Measurements from ENCODE around the gene ALDH8A1. TPM values are rescaled to one million over a fixed set of nuclear protein-coding genes. Genes with fewer than 3 reads are reported as not detected.

Gene ALDH8A1
- total RNA-seq, 4 donors from 2014 or later, result 1.2 to 21.8 (median 2.5) TPM

DNA sequence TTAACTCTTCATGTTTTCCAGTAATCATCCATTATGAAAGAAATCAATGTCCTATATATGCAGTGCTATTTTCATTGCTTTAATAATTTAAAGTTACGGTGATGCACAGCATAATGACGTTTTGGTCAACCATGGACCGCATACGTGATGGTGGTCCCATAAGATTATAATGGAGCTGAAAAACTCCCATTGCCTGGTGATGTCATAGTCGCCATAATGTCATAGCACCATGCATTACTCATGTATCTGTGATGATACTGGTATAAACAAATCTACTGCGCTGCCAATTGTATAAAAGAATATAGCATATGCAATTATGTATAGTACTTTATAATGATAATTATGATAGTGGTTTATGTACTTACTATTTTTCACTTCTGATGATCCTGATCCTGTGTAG, 42.3 kb upstream of the ALDH8A1 start:
- no peaks in the 10 kb centered on the region for H3K9me3 ChIP-seq
- 92 to 98% methylated on average over 5 to 6 of the region's 6 CpGs for WGBS, 2 donors (ENCODE audit: low coverage in 1 of 2)
- H3K27me3 ChIP-seq, result no peaks in the 10 kb centered on the region
- H3K27ac ChIP-seq, result no peak overlapping the region
- TF ChIP-seq EP300 (IDR thresholded peaks at IDR 0.05) (no peak), POLR2A (IDR thresholded peaks at IDR 0.05) (no peak), POLR2AphosphoS5 (IDR thresholded peaks at IDR 0.05) (no peak)
- TF ChIP-seq, protein P1, sequence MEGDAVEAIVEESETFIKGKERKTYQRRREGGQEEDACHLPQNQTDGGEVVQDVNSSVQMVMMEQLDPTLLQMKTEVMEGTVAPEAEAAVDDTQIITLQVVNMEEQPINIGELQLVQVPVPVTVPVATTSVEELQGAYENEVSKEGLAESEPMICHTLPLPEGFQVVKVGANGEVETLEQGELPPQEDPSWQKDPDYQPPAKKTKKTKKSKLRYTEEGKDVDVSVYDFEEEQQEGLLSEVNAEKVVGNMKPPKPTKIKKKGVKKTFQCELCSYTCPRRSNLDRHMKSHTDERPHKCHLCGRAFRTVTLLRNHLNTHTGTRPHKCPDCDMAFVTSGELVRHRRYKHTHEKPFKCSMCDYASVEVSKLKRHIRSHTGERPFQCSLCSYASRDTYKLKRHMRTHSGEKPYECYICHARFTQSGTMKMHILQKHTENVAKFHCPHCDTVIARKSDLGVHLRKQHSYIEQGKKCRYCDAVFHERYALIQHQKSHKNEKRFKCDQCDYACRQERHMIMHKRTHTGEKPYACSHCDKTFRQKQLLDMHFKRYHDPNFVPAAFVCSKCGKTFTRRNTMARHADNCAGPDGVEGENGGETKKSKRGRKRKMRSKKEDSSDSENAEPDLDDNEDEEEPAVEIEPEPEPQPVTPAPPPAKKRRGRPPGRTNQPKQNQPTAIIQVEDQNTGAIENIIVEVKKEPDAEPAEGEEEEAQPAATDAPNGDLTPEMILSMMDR (IDR thresholded peaks at IDR 0.05), result no peak
- no peaks in the 10 kb centered on the region for H3K4me1 ChIP-seq
- ATAC-seq, result no peak
- H3K4me3 ChIP-seq, result no peak overlapping the region
- peaks cover 0 to 82% of the 10 kb centered on the region in 2 donors for H3K36me3 ChIP-seq

DNA sequence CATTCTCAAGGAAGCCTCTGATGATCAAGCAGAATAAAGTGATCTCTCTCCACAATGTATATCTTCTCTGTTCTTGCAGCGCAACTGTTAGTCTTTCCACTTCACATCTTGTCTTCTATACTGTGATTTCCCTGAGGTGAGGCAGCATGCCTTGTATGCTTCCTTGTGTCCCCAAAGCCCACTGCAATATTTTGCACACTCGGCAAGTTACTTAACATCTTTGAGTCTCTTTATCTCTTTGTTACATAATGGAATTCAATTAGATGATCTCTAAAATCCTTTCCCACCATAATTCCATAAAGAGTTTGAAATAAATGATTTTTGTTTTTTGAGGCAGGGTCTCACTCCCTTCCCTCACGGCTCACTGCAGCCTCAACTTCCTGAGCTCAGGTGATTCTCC, 40.4 kb upstream of the ALDH8A1 start:
- ATAC-seq, result no peak
- no peaks in the 10 kb centered on the region for H3K9me3 ChIP-seq
- no peak for TF ChIP-seq POLR2A (IDR thresholded peaks at IDR 0.05)
- TF ChIP-seq, protein P1 (IDR thresholded peaks at IDR 0.05), result no peak
- TF ChIP-seq EP300 (IDR thresholded peaks at IDR 0.05), result no peak
- TF ChIP-seq POLR2AphosphoS5 (IDR thresholded peaks at IDR 0.05), result no peak
- peaks cover 0 to 75% of the 10 kb centered on the region in 2 donors for H3K36me3 ChIP-seq
- no peaks in the 10 kb centered on the region for H3K27me3 ChIP-seq
- WGBS, 2 donors (ENCODE audit: low coverage in 1 of 2), result 87 to 94% methylated on average over 3 of the region's 3 CpGs
- H3K4me1 ChIP-seq, result no peaks in the 10 kb centered on the region
- H3K4me3 ChIP-seq, result no peak overlapping the region
- no peak overlapping the region for H3K27ac ChIP-seq

DNA sequence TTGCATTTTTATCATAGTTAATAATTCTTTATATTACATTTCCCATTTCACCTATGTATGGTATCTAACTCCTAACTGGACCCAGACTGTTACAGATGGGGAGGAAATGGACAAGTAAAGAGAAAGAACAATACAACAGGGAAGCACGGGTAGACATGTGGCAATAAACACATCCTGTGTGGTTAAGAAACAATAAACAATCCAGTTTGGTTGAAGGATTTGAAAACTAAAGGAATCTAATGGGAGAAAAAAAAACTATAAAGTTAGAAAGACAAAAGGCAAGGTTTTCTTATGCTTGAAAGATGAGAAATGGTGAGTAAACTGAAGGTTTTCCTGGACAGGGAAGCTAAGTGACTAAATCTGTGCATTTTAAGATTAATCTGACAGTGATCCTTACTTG, 34.9 kb upstream of the ALDH8A1 start:
- H3K4me1 ChIP-seq, result no peaks in the 10 kb centered on the region
- H3K9me3 ChIP-seq, result no peaks in the 10 kb centered on the region
- TF ChIP-seq, protein P1 (IDR thresholded peaks at IDR 0.05), result no peak
- H3K27me3 ChIP-seq, result no peaks in the 10 kb centered on the region
- no peak for ATAC-seq
- WGBS, 2 donors (ENCODE audit: low coverage in 1 of 2), result 27 to 67% methylated on average over 1 of the region's 1 CpG
- no peak overlapping the region for H3K4me3 ChIP-seq
- H3K27ac ChIP-seq, result no peak overlapping the region
- peaks cover 4 to 63% of the 10 kb centered on the region in 2 donors for H3K36me3 ChIP-seq

DNA sequence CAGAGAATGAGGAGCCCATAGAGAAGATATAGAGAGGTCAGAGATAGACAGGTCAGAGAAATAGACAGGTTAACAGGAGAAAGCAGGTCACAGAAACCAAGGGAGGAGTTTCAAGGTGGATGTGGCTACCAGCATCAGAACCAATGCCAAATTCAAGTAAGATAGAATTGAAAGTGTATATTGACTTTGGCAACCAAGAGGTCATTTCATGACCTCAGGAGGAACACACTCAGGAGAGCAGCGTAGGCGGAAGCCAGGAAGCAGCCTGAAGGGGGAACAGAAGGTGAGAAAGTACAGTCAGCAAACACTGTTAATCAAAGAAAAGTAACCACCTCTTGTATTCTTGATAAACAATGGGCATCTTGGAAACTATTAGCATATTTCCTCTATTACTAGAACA, 33.9 kb upstream of the ALDH8A1 start:
- H3K36me3 ChIP-seq, result peaks cover 4 to 69% of the 10 kb centered on the region in 2 donors
- no peaks in the 10 kb centered on the region for H3K27me3 ChIP-seq
- H3K4me3 ChIP-seq, result no peak overlapping the region
- H3K9me3 ChIP-seq, result no peaks in the 10 kb centered on the region
- H3K4me1 ChIP-seq, result no peaks in the 10 kb centered on the region
- H3K27ac ChIP-seq, result no peak overlapping the region
- TF ChIP-seq, protein P1 (IDR thresholded peaks at IDR 0.05), result no peak
- TF ChIP-seq POLR2AphosphoS5 (IDR thresholded peaks at IDR 0.05), result no peak
- TF ChIP-seq POLR2A (IDR thresholded peaks at IDR 0.05), result no peak
- no peak for TF ChIP-seq EP300 (IDR thresholded peaks at IDR 0.05)
- ATAC-seq, result no peak
- 88 to 91% methylated on average over 2 of the region's 2 CpGs for WGBS, 2 donors (ENCODE audit: low coverage in 1 of 2)

DNA sequence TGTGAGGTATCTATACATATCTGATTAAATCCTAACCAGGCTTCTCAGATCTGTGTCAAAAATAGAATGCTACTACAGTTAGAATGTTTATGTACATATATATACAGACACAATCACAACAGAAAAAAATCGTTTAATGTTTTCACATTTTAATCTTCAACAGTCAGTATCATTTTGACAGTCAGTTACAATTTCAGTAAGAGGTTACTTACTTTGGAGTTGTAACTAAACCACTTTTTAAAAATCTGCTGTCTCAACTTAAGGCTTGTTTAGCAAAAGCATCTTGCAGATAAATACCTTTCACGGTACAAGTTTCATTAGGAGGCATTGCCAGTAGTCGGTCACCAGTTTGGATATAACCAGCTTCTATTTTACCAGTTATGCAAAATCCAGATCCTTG, 32.3 kb upstream of the ALDH8A1 start:
- no peak for ATAC-seq
- H3K4me1 ChIP-seq, result no peaks in the 10 kb centered on the region
- H3K9me3 ChIP-seq, result no peaks in the 10 kb centered on the region
- 82 to 90% methylated on average over 3 of the region's 3 CpGs for WGBS, 2 donors (ENCODE audit: low coverage in 1 of 2)
- TF ChIP-seq, protein P1 (IDR thresholded peaks at IDR 0.05), result no peak
- no peak for TF ChIP-seq POLR2AphosphoS5 (IDR thresholded peaks at IDR 0.05)
- TF ChIP-seq POLR2A (IDR thresholded peaks at IDR 0.05), result no peak
- TF ChIP-seq EP300 (IDR thresholded peaks at IDR 0.05), result no peak
- no peaks in the 10 kb centered on the region for H3K27me3 ChIP-seq
- H3K27ac ChIP-seq, result no peak overlapping the region
- H3K36me3 ChIP-seq, result peaks cover 4 to 74% of the 10 kb centered on the region in 2 donors
- no peak overlapping the region for H3K4me3 ChIP-seq
